HG02571 (cell line): ENCODE results near the gene MN1.

Experiments used
- ATAC-seq: cut with Tn5 transposase; IDR thresholded peaks from one replicate; pipeline ENCODE4 v1.9.1; 2021; ENCODE audit warnings: mild to moderate bottlenecking, moderate library complexity; ENCODE audit not compliant: unreplicated experiment

The MN1 gene

DNA sequence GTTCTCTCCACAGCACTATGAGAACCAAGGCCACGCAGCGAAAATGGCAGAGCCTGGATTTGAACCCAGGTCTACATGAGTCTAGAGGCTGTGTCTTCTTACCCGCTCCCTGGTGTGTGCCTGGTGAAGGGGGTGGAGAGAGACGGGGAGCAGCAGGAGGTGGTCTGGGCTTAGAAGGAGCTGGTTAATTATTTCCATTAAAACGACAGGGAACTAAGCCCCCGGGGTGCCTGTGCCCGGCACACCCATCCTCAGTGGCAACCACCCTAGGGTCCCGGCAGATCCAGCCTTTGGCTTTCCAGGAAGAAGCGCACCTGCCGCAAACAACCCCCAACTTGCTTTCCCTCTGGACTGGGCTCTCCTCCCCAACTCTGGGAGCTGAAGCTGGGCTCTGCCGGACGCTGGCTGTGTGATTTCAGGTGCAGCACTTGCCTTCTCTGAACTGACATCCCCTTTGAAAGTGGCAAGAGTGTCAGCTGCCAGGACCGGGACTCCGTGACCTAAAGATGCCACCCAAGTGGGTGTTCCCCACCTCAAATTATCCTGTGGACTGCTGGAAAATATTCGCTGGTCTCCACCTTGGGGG, 35.8 kb downstream of the MN1 start:
- no peak for ATAC-seq

DNA sequence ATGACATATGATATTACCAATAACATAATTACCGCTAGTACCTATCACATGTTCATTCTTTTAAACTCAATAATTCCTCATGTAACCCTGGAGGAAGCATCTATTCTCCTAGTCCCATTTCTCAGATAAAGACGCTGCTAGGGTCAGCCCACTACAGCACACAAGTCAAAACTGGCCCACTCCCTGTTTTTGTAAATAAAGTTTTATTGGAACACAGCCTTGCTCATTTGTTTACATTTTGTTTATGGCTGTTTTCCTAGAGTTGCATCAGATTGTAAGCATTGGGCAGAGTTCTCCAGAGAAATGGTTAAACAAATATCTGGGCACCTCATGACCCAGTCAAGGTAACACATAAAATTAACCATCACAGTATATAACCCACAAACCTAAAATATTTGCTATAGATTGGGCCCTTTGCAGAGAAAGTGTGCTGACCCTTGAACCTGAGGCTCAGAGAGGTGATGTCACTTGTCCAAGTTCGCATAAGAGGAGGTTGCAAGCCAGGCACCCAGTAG, 36.8 kb downstream of the MN1 start:
- no peak for ATAC-seq

DNA sequence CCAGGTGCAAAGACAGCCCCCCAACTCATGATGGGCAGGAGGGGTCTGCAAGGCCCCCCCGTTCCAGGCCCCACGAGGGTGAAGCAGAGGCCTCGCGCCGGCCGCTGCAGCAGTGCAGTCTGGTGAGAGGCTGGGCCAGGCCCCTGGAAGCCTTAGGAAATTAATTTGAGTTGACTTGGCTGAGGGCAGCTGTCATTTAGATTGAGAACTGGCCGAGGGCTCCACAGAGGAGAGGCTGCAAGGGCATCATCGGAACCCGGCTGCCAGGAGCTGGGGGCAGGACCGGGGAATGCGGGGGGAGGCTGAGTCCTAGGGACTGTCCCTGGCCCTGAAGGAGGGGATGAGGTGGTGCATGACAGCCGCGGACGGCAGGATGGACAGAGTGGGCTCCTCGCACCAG, 39.9 kb downstream of the MN1 start:
- no peak for ATAC-seq

DNA sequence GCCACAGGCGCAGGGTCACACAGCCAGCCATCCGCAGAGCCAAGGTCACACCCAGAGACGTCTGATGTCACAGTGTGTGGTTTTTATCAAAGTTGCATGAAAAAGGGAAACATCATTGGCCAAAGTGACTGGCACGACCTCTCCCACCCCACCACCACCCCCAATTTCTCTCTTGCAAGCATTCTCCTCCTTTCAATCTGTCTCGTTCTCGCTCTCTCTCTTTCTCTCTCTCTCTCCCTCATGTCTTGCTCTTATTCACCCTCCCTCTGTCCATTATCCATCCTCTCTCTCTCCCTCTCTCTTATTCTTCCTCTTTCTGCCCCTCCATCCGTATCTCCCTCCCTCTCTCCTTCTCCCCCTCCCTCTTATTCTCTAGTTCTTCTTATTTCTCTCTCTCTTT, 40.6 kb downstream of the MN1 start:
- no peak for ATAC-seq

DNA sequence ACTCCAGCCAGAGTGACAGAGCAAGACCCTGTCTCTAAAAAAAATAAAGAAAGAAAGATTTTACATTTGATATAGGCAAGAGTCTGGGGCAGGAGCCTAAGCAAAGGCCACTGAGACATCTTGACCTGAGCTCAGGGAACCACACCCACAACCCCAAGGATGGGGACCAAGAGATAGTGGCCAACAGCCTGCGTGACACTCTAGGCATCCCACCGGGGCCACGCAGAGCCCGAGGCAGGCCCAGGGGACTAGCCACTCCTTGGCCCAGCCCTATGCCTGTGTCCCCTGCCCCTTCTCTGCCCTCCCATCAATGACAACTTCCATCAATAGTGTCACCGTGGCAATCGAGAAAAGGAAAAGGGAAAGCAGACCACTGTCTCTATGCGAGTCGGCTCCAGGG, 41.1 kb downstream of the MN1 start:
- ATAC-seq: no peak

DNA sequence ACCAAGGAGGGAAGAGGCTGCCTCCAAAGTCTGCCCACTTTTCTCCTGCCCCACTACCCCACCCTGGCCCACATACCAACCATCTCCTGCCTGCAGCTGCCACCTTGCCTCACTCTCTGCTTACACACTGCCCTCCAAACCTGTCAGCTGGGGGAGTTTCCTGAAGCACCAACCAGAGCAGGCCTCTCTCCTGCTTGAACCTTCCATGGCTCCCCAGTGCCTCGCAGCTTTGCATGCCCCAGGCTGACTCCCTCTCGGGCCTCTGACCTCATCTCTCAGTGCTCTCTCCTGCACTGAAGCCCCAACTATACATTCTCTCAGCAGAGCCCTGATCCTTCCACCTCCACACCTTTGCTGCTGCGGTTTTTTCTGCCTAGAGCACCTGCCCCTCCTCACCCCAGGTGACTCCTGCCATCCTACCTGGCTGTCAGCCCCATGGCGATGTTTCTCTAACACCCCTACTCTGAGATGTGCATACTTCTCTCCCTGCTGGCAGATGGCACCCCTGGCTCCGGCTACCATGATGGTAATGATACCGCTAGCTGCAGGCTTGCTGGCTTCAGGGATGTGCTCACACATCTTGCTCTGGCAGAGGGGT, 43.5 kb downstream of the MN1 start:
- no peak for ATAC-seq

DNA sequence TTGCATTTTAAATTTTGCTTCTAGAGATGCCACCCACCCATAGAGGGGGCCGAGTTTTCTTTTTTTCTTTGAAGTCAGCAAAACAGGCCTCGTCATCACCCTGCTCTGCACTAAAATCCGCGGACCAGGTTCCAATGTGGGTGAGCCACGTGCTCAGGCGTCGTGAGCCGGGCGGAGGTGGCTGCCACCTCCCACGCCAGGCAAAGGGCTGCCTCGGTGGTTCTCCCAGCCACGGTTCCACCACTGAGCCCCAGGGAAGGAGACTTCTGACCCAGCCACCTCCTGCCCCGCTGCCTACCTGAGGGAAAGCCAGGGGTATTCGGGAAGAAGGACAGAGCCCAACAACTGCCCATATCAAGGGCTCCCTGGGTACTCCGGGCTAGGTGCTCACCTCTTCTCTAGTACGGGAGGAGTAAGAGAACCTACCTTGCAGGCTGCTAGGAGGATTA, 45.3 kb downstream of the MN1 start:
- ATAC-seq: no peak

GRCh38 chr22:27755521-27756211, 45.9 kb downstream of the MN1 start:
- no peak for ATAC-seq

GRCh38 chr22:27754888-27755480, 46.6 kb downstream of the MN1 start:
- no peak for ATAC-seq

DNA sequence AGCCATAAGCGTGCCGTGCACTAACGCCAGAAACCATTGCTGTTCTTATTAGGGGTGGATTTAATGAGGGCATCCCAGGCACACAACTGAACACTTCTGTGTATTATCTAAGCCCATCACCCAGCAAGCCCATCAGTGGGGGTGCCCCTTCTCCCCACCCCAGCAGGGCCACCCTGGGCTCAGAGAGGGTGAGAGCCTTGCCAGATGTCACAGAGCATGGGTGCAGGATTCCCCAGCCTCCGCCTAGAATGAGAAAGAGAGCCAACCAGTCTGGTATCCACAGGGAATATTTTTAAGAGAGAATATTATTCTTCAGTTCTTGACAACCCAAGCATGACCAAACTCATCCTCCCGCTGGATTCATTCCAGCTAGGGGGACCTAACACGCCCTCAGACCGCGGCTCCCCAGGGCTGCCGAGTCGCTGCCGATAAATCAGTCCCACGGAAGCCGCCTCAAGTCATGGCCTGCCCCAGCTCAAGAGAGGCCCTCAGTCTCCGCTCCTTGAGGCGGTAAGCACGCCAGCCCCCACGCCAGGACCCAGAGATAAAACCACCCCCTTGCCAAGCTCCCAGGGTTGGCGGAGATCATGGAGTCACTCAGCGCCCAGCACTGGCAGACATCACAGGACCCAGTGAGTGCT, 47.2 kb downstream of the MN1 start:
- no peak for ATAC-seq

DNA sequence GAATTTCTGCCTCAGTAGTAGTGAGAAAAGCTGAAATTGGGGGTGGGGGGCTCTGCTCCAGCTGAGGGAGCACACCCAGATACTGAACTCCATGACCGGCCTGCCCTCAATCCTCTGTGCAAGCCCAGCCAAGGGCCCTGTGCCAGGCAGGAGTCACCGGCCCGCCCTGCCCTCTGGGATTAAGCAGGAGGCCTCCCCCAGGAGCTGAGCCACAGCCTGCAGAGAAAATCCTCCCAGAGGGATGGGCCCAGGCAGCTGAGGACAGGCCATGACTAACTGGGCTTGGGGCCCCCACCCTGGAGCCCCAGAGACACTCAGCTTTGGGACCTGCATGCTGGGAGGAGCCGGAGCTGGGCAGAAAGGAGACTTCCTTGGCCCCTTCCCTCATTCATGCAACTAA, 48.8 kb downstream of the MN1 start:
- ATAC-seq: no peak

DNA sequence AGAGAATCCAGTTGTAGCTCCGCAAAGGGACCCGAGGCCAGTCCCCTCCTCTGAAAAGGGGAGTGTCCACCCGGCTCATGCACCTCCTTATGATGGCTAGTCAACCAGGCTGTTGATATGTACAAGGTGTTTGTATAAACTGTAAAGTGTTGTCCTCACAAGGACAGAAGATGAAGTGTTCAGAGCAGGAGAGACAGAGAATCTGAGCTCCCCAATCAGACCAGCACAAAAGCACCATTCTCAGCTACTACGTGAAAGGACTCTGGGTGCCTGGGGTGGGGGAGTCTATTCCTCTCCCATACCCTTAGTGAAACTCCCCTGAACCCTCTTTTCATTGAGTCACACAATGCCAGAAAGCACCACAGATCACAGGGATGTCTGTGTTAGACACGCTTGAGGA, 49.4 kb downstream of the MN1 start:
- no peak for ATAC-seq

DNA sequence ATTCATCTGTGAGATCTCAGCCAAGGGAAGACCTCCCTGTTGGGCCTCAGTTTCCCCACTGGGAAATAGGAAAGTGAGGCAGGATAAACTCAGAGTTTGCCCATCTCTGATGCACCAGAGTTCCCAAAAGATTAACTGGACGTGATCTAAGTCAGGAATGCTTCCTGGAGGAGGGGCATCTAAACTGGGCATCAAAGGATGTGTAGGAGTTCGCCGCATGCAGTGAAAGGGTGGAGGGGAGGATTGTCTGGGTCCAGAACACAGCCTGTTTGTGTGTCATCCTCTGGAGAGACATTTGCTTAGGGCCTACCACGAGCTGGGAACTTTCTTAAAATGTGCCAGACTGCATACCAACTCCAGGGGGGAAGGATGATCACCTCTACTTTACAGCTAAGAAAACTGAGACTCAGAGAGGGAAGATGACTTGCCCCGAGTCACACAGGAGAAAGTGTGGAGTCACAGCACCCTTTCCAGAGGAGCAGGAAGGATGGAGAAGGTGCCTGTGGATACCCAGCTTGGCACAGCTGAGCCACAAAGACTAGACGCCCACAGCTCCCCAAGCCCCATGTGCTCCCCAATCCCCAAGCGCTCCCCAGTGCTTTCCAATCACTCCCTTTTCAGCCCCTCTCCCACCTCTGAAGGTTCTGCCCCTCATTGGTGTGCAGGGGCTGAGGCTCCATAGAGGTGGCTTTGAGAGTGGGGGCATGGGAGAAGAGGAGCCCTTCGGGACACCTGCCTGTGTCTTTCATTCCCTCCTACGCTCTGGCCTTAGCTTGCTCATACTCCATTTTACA, 50.1 kb downstream of the MN1 start:
- ATAC-seq: no peak

GRCh38 chr22:27750584-27751265, 50.8 kb downstream of the MN1 start:
- no peak for ATAC-seq

DNA sequence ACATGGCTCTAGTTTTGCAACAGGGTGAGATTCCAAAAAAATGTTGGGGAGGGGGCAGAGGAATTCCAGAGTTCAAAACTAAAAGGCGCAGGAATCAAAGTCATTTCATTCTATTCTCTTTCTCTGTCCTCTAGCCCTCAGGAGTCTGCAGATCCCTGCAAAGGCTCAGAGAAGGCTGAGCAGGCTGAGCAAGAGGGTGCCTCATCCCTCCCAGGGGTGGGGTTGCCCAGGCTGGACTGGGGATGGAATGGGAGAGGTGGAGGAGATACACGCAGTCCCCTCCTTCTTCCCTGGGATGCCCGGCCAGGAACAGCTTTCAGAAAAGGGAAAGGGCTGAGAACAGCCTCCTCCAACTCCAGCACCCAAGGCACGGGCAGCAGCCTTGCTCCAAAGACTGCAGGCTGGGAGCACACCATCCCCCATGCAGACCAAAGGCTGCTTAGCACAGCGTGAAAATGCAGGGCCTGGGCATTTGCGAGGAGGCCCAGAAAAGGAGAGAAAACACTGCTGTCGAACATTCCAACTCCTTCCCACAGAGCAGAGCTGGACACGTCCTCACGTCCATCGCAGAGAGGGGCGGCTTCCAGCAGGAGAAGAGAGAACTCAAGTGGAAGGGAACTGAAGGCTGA, 51.8 kb downstream of the MN1 start:
- ATAC-seq: no peak

- no peak for ATAC-seq
Measured at GRCh38 chr22:27748751-27749191, 52.8 kb downstream of the MN1 start.

DNA sequence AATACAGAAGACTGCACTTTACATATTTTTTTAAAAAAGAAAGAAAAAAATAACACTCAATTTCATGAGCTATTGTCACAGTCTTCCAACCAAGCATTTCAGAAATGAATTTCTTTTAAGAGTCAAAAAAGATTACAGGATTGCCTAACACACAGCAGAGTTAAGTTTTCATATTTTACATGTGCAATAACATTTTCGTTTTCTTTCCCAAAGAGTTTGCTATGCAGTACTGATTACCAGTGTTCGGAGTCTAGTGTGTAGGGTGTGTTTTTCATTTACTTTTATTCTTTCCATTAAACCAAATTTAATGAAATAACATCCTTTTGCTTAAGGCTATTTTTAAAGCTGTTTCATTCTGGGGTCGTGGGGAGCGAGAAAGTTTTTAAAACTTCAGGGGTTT, 53.2 kb downstream of the MN1 start:
- ATAC-seq: no peak

DNA sequence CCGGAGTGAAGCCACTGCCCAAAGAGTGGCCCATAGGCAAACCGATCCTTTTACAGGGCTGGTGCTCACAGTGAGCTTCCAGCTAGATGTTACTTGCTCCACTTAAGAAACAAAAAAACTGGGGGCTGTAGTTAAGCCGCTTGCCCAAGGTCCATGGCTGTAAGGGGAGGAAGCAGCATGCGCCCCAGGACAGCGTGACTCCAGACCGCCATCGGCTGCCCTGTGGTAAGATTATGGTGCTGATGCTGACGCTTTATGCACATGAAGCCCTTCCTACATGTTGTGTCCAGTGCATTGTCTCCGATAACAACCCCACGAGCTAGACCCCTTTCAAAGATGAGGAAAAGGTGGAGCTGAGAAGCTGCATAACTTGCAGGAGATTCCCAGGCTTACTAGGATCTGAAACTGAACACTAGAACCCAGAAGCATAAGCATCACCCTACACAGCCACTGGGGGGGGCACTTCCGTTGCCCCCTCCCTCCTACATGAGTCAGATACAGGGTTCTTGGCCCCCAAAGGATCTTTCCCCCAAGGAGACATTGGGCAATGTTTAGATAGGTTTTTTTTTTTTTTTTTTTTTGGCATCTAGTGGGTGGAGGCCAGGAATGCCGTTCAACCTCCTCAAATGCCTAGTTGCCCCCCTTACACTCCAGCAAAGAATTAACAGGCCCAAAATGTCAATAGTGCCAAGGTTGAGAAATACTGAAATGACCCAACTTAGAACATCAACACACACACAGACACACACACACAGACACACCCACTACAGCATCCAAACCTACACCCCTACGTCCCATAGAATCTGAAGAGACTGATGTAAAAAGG, 53.9 kb downstream of the MN1 start:
- no peak for ATAC-seq

DNA sequence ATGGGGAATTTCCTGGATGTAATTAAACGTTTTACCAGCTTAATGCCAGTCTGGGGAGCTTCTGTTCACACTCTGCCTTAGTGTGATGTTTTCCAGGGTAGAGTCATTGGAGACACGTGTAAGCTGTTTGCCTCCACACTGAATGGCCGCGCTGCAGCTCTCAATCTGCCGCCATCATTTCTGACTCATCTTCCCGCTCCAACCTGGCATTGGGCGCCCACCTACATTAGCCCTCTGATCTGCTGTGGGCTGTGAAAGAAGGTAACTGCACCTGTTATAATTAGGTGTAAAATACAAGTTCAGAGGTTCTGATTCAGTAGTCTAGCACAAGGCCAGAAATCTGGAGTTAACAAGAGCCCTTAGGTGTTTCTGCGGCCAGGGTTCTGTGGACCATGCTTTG, 54.6 kb downstream of the MN1 start:
- ATAC-seq: no peak
